Ishikawa (cell line): ENCODE measurements around the gene PIM3.

Experiments
- CEBPB ChIP-seq: IDR thresholded peaks from 2 replicates; pipeline ENCODE4 v1.6.1; 2012
- CREB1 ChIP-seq: IDR thresholded peaks from 2 replicates; pipeline ENCODE4 v1.6.1; 2012; ENCODE audit warnings: low read depth
- EGR1 ChIP-seq: IDR thresholded peaks from 2 replicates; pipeline ENCODE4 v1.6.1; 2012
- EP300 ChIP-seq: IDR thresholded peaks from 2 replicates; pipeline ENCODE4 v1.6.1; 2012; ENCODE audit warnings: borderline replicate concordance
- FOXM1 ChIP-seq: IDR thresholded peaks from 2 replicates; pipeline ENCODE4 v1.6.1; 2012; ENCODE audit warnings: low read depth, borderline replicate concordance
- NFIC ChIP-seq: IDR thresholded peaks from 2 replicates; pipeline ENCODE4 v1.6.1; 2012
- RAD21 ChIP-seq: IDR thresholded peaks from 2 replicates; pipeline ENCODE4 v1.6.1; 2012; ENCODE audit warnings: low read depth
- TAF1 ChIP-seq: IDR thresholded peaks from 2 replicates; pipeline ENCODE4 v1.6.1; 2012; ENCODE audit warnings: low read depth, mild to moderate bottlenecking
- TCF12 ChIP-seq: IDR thresholded peaks from 2 replicates; pipeline ENCODE4 v1.6.1; 2012; ENCODE audit warnings: low read depth
- TEAD4 ChIP-seq: IDR thresholded peaks from 2 replicates; pipeline ENCODE4 v1.6.1; 2012
- YY1 ChIP-seq: IDR thresholded peaks from 2 replicates; pipeline ENCODE4 v1.6.1; 2012; ENCODE audit warnings: low read depth
- ZBTB7A ChIP-seq: IDR thresholded peaks from 2 replicates; pipeline ENCODE4 v1.6.1; 2012; ENCODE audit warnings: low read depth
- TF ChIP-seq, protein P1 (sequence below): IDR thresholded peaks from 2 replicates; pipeline ENCODE4 v1.6.1; 2012; ENCODE audit warnings: low read depth, mild to moderate bottlenecking
- TF ChIP-seq, protein P2 (sequence below): IDR thresholded peaks from 2 replicates; pipeline ENCODE4 v1.6.1; 2012
- TF ChIP-seq, protein P3 (sequence below): IDR thresholded peaks from 2 replicates; pipeline ENCODE4 v1.6.1; 2012

PIM3 gene

DNA sequence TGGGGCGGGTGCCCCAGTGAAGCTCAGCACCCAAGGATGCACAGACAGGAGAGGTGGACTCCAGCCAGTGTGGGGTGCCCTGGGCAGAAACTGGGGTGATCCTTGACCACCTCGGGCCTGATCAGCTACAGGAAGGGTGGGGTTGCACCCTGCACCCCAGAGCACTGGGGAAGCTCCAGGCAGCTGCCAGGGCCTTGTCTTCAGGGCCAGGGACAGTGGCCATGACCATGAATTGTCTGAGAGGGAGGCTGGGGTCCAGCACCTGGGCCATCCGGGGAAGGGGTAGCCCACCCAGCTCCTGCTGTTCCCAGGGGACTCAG, 34.4 kb downstream of the PIM3 start:
- TF ChIP-seq YY1 = no peak
- TF ChIP-seq, protein P1, sequence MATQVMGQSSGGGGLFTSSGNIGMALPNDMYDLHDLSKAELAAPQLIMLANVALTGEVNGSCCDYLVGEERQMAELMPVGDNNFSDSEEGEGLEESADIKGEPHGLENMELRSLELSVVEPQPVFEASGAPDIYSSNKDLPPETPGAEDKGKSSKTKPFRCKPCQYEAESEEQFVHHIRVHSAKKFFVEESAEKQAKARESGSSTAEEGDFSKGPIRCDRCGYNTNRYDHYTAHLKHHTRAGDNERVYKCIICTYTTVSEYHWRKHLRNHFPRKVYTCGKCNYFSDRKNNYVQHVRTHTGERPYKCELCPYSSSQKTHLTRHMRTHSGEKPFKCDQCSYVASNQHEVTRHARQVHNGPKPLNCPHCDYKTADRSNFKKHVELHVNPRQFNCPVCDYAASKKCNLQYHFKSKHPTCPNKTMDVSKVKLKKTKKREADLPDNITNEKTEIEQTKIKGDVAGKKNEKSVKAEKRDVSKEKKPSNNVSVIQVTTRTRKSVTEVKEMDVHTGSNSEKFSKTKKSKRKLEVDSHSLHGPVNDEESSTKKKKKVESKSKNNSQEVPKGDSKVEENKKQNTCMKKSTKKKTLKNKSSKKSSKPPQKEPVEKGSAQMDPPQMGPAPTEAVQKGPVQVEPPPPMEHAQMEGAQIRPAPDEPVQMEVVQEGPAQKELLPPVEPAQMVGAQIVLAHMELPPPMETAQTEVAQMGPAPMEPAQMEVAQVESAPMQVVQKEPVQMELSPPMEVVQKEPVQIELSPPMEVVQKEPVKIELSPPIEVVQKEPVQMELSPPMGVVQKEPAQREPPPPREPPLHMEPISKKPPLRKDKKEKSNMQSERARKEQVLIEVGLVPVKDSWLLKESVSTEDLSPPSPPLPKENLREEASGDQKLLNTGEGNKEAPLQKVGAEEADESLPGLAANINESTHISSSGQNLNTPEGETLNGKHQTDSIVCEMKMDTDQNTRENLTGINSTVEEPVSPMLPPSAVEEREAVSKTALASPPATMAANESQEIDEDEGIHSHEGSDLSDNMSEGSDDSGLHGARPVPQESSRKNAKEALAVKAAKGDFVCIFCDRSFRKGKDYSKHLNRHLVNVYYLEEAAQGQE = no peak
- no peak for TF ChIP-seq NFIC
- no peak for TF ChIP-seq ZBTB7A
- no peak for TF ChIP-seq RAD21
- TF ChIP-seq, protein P2, sequence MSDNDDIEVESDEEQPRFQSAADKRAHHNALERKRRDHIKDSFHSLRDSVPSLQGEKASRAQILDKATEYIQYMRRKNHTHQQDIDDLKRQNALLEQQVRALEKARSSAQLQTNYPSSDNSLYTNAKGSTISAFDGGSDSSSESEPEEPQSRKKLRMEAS = no peak
- no peak for TF ChIP-seq CREB1
- no peak for TF ChIP-seq EGR1
- TF ChIP-seq FOXM1 = no peak
- no peak for TF ChIP-seq EP300
- TF ChIP-seq TEAD4 = no peak

DNA sequence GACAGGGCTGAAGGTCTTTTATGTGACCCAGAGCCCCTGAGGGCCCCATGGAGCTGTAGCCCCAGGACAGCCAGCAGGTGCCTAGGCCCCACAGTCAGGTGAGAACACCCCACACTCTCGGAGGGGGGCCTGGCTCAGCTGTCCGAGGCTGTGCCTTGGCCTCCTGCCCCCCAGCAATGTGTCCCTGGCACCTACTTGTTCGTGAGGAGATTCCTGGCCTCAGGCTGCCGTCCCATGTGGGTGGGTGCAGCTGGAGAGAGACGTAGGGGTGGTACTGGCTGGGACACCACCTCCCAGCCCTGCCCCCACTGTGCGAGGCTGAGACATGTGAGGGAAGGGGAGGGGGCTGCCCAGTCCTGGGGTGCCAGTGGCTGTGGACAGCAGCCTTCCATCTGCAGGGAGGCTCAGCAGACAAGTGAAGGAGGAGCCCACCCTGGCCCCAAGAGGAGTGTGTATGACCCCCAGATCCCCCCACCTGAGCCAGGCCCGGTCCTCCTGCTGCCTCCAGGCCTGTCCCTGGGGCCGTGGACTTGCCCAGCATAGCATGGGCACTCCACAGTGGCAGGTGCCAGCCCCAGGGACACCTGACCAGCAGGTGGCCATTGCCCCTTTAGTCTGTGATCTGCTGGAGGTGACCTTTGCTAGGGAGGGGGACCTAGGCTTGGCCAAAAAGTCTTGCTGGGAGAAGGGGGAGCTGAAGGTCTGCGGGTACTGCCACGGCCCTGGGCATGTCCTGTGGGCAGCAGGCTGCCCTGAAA, 35.0 kb downstream of the PIM3 start:
- no peak for TF ChIP-seq YY1
- TF ChIP-seq TAF1 = no peak
- no peak for TF ChIP-seq ZBTB7A
- no peak for TF ChIP-seq TEAD4
- TF ChIP-seq RAD21 = no peak
- TF ChIP-seq, protein P1 = no peak
- TF ChIP-seq, protein P3, sequence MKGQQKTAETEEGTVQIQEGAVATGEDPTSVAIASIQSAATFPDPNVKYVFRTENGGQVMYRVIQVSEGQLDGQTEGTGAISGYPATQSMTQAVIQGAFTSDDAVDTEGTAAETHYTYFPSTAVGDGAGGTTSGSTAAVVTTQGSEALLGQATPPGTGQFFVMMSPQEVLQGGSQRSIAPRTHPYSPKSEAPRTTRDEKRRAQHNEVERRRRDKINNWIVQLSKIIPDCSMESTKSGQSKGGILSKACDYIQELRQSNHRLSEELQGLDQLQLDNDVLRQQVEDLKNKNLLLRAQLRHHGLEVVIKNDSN = no peak
- TF ChIP-seq CEBPB = no peak
- TF ChIP-seq TCF12 = no peak
- no peak for TF ChIP-seq FOXM1
- TF ChIP-seq, protein P2 = no peak
- TF ChIP-seq CREB1 = no peak

DNA sequence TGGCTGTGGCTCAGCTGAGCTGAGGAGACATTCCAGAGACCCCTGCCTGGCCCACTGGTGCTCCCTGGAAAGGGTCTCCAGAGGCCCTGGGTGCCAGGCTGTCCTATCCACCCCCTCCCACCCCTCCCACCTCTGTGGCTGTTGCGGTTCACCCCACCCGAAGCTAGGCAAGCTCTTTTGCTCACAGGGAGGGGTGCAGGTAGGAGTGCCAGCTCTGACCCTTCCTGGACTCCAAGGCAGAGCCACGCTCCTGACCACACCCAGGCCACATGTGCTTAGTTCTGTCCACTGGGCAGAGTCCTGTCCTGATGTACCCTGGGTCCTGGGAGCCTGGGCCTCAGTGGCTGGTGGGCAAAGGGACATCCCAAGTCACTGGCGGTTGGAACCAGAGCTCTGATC, 35.5 kb downstream of the PIM3 start:
- TF ChIP-seq, protein P2 = no peak
- TF ChIP-seq TEAD4 = no peak
- TF ChIP-seq TAF1 = no peak
- no peak for TF ChIP-seq TCF12
- TF ChIP-seq CEBPB = no peak
- no peak for TF ChIP-seq ZBTB7A
- TF ChIP-seq YY1 = no peak
- TF ChIP-seq CREB1 = no peak
- no peak for TF ChIP-seq NFIC
- no peak for TF ChIP-seq EP300
- no peak for TF ChIP-seq EGR1
- TF ChIP-seq RAD21 = no peak
- TF ChIP-seq, protein P1 = no peak
- no peak for TF ChIP-seq FOXM1
- TF ChIP-seq, protein P3 = no peak

DNA sequence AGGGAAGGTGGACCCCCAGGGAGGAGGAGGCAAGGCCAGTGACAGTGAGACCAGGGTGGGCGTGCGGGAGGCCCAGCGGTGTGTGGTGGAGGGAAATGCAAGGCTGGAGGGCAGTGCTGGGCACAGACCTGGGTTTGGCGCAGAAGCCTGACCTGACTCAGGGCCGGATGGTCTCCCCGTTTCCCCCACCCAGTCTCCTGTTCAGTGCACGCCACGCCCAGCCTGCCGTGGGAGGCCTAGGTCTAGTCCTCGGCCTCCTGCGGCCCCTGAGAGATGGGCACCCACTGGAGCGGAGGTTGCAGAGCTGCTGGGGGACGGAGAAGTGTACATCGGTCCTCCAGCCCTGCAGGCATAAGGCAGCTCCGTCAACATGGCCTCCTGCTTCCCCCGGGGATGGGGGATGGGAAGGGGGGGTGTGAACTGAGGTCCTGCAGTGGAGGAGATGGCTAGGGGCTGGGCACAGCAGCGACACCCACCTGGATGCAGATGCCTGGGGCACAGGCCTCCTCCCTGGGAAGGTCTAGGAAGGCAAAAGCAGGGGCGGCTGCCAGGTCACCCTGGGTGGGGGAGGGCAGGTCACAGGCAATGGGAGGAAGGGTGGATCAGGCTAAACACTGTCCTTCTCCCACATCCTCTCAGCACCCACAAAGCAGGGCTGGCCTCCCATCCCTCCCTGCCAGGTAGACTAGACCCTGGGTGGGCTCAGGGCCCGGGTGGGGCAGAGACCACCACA, 36.1 kb downstream of the PIM3 start:
- TF ChIP-seq CEBPB (no peak), TCF12 (no peak), YY1 (no peak), CREB1 (no peak), TEAD4 (no peak), FOXM1 (no peak)
- TF ChIP-seq, protein P3 = no peak
